ENCODE results near the gene KRTAP9-2.
"Not testable (repeated sequence)": the region's sequence is repeated elsewhere in the genome, so short reads cannot be mapped to it uniquely, and the experiment has no call there.

KRTAP9-2 gene

GRCh38 chr17:41212524-41213169 lies 13.8 kb upstream of the KRTAP9-2 start:
- Mint-ChIP-seq H3K9me3 (peaks cover 0 to 1% of the 10 kb centered on the region in 2 donors), H3K4me3 (no peak overlapping the region), H3K27me3 (peaks cover 27 to 29% of the 10 kb centered on the region in 2 donors), H3K36me3 (no peaks in the 10 kb centered on the region), H3K4me1 (peaks cover 8 to 19% of the 10 kb centered on the region in 2 donors), H3K27ac (no peak overlapping the region)
- ATAC-seq (replicated peaks) (no peak), DNase-seq (no peak)

DNA sequence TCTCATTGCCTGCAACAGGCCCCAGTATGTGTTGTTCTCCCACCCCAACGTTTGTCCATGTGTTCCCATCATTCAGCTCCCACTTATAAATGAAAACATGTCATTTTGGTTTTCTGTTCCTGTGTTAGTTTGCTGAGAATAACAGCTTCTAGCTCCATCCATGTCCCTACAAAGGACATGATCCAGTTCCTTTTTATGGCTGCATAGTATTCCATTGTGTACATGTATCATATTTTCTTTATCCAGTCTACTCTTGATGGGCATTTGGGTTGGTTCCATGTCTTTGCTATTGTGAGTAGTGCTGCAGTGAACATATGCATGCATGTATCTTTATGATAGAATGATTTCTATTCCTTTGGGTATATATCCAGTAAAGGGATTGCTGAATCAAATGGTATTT lies 10.8 kb upstream of the KRTAP9-2 start:
- Mint-ChIP-seq H3K27me3 (peaks cover 8 to 19% of the 10 kb centered on the region in 2 donors), H3K9me3 (peaks cover 6 to 9% of the 10 kb centered on the region in 2 donors), H3K36me3 (peaks cover 1 to 9% of the 10 kb centered on the region in 2 donors), H3K27ac (no peak overlapping the region), H3K4me3 (no peak overlapping the region), H3K4me1 (peaks cover 8 to 19% of the 10 kb centered on the region in 2 donors)
- ATAC-seq (replicated peaks) (no peak), DNase-seq (no peak)

DNA sequence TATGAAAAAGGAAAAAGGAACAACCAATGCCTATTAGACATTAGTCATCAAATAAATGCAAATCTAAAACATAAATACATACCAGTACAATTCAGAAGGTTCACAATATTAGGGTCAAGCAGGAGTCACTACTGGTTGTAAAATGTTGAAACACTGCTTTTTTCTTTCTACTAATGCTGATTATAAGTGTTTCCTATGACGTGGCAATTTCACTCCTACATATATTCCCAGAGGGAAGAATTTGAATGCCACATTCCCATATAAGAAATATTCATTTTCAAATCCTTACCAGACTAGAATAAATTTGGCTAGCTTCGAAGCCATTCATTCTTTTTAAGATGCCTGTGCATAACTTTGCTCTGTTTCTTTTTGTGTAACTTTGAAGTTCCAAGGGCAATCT lies 2.6 kb upstream of the KRTAP9-2 start:
- Mint-ChIP-seq H3K27me3 (peaks cover 7 to 9% of the 10 kb centered on the region in 2 donors), H3K27ac (no peak overlapping the region), H3K9me3 (peaks cover 4 to 9% of the 10 kb centered on the region in 2 donors), H3K36me3 (peaks cover 1 to 9% of the 10 kb centered on the region in 2 donors), H3K4me1 (no peaks in the 10 kb centered on the region), H3K4me3 (no peak overlapping the region)
- DNase-seq = no peak
- ATAC-seq (replicated peaks) = no peak

GRCh38 chr17:41226051-41226450 lies 397 bp upstream of the KRTAP9-2 start:
- DNase-seq (no peak), ATAC-seq (replicated peaks) (no peak)
- H3K27me3 Mint-ChIP-seq = peaks cover 6 to 7% of the 10 kb centered on the region in 2 donors
- H3K4me3 Mint-ChIP-seq = no peak overlapping the region
- H3K27ac Mint-ChIP-seq = no peak overlapping the region
- H3K4me1 Mint-ChIP-seq = peaks cover 4 to 11% of the 10 kb centered on the region in 2 donors
- H3K9me3 Mint-ChIP-seq = no peaks in the 10 kb centered on the region
- H3K36me3 Mint-ChIP-seq = no peaks in the 10 kb centered on the region

DNA sequence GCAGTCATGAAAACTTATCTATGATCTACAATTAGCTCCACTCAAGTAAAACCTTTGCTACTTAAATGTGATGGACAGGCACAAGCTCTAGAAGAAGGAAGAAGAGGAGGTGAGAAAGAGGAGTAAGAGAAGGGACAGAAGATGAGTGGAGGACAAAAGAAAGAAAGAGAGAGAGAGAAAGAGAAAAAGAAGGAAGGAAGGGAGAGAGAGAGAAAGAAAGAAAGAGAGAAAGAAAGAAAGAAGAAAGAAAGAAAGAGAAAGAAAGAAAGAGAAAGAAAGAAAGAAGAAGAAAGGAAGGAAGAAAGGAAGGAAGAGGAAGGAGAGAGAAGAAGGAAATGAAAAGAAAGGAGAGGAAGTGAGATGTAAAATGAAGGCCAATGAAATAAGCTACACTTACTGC lies 3.6 kb downstream of the KRTAP9-2 start:
- no peak for ATAC-seq (replicated peaks)
- Mint-ChIP-seq H3K27ac (no peak overlapping the region), H3K4me1 (peaks cover 11% of the 10 kb centered on the region in 2 donors)

DNA sequence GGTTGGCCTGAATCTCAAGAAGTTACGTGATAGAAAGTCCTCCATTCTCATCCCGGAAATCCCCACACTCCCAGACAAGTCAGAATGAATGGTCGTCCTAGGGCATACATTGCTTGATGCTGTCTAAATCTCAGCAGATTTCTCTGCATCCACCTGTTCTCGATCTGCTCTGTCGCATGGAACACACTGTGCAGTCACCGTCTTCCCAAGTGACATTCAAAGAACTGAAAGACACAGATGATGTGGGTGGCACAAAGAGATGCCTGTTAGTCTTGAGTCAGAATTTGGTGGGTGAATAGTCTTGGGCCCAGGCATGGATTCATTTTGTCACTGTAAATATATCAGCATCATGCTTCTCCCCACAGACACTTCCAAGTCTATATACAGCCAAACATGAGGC lies 5.3 kb downstream of the KRTAP9-2 start:
- DNase-seq (no peak), ATAC-seq (replicated peaks) (no peak)
- H3K27me3 Mint-ChIP-seq = peaks cover 14 to 23% of the 10 kb centered on the region in 2 donors
- H3K9me3 Mint-ChIP-seq = no peaks in the 10 kb centered on the region
- no peaks in the 10 kb centered on the region for H3K36me3 Mint-ChIP-seq
- no peak overlapping the region for H3K27ac Mint-ChIP-seq
- H3K4me3 Mint-ChIP-seq = no peak overlapping the region
- H3K4me1 Mint-ChIP-seq = peaks cover 11 to 17% of the 10 kb centered on the region in 2 donors

More for the DNA sequence above, 3.6 kb downstream of the KRTAP9-2 start:
- Mint-ChIP-seq H3K27me3 (peaks cover 9 to 15% of the 10 kb centered on the region in 2 donors), H3K4me3 (no peak overlapping the region), H3K9me3 (no peaks in the 10 kb centered on the region), H3K36me3 (no peaks in the 10 kb centered on the region)
- no peak for DNase-seq

DNA sequence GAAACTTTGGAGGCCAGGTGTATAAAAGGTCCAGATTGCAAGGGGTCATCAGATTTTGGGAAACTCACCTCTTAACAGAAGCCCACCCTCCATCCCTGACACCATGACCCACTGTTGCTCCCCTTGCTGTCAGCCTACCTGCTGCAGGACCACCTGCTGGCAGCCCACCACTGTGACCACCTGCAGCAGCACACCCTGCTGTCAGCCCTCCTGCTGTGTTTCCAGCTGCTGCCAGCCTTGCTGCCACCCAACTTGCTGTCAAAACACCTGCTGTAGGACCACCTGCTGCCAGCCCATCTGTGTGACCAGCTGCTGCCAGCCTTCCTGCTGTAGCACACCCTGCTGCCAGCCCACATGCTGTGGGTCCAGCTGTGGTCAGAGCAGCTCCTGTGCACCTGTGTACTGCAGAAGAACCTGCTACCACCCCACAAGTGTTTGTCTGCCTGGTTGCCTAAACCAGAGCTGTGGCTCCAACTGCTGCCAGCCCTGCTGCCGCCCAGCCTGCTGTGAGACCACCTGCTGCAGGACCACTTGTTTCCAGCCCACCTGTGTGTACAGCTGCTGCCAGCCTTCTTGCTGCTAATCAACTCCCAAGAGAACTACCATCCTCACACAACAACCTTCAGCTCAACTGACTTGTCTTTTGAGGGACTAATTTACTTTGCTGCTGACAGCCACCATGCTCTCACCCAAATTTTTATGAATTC lies 6.1 kb downstream of the KRTAP9-2 start, which contains the start of gene KRTAP9-3:
Gene KRTAP9-3, plus strand, starts transcription at position 51 of the 707 bp plus-strand sequence. Its CDS starts 53 bp downstream, at position 104.
- DNase-seq; ATAC-seq (replicated peaks); H3K27ac Mint-ChIP-seq; H3K9me3 Mint-ChIP-seq; H3K36me3 Mint-ChIP-seq; H3K4me3 Mint-ChIP-seq: not testable (repeated sequence)
- Mint-ChIP-seq H3K4me1 (peaks cover 11 to 17% of the 10 kb centered on the region in 2 donors), H3K27me3 (peaks cover 14 to 23% of the 10 kb centered on the region in 2 donors)

DNA sequence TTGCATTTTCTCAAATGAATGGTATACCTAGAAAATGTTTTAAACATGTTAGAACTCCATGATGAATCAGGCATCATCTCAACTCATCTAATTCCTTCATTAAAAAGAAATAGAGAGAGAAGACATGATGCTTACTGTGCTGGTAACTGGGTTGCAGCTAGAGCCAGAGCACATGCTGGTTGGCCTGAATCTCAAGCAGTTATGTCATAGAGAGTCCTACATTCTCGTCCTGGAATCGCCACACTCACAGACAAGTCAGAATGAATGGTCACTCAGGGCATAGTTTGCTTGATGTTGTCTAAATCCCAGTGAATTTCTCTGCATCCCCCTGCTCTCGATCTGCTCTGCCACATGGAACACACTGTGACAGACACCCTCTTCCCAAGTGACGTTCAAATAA lies 10.7 kb downstream of the KRTAP9-2 start:
- not testable (repeated sequence) for DNase-seq; H3K36me3 Mint-ChIP-seq; H3K4me1 Mint-ChIP-seq; H3K27ac Mint-ChIP-seq; H3K9me3 Mint-ChIP-seq; H3K4me3 Mint-ChIP-seq; ATAC-seq (replicated peaks)
- H3K27me3 Mint-ChIP-seq = peaks cover 23 to 31% of the 10 kb centered on the region in 2 donors

- DNase-seq; H3K4me1 Mint-ChIP-seq; ATAC-seq (replicated peaks); H3K36me3 Mint-ChIP-seq; H3K9me3 Mint-ChIP-seq; H3K4me3 Mint-ChIP-seq; H3K27ac Mint-ChIP-seq: not testable (repeated sequence)
- peaks cover 23 to 29% of the 10 kb centered on the region in 2 donors for H3K27me3 Mint-ChIP-seq
Measured at GRCh38 chr17:41237949-41238437, 11.5 kb downstream of the KRTAP9-2 start, which contains the start of gene KRTAP9-8. Gene KRTAP9-8, plus strand, starts transcription at chr17:41237999. Its CDS starts 53 bp downstream, at chr17:41238052.

DNA sequence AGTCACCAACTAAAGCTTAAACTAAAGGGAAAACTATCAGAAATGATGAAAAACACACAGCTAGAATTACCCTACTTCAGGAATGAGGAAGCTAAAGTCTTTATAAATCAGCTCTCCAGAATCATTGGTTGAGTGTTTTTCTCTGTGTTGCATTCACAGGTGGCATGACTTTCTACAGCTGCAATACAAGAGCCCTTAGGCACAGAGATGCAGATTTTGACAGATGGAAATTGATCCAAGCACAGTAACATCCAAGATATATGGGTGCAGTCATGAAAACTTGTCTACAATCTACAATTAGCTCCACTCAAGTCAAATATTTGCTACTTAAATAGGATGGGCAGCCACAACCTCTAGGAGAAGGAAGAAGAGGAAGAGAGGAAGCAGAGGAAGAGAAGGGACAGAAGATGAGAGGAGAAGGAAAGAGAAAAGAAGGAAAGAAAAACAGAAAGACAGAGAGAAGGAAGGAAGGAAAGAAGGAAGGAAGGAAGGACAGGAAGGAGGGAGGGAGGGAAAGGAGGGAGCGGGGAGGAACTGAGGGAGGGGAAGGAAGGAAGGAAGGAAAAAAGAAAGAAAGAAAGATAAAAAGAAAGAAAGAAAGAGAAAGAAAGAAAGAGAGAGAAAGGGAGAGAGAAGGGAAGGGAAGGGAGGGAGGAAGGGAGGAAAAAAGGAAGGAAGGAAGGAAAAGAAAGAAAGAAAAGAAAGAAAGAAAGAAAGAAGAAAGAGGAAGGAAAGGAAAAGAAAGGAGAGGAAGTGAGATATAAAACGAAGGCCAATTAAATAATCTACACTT lies 20.7 kb downstream of the KRTAP9-2 start:
- H3K27ac Mint-ChIP-seq; H3K4me3 Mint-ChIP-seq; H3K9me3 Mint-ChIP-seq; H3K36me3 Mint-ChIP-seq; ATAC-seq (replicated peaks); H3K27me3 Mint-ChIP-seq; DNase-seq; H3K4me1 Mint-ChIP-seq: not testable (repeated sequence)

- H3K9me3 Mint-ChIP-seq = not testable (repeated sequence)
- H3K4me1 Mint-ChIP-seq = peaks cover 12 to 14% of the 10 kb centered on the region in 2 donors
Measured at GRCh38 chr17:41249637-41250240, 23.3 kb downstream of the KRTAP9-2 start, which contains the start of gene KRTAP9-4. Gene KRTAP9-4, plus strand, starts transcription at chr17:41249687. Its CDS starts 34 bp downstream, at chr17:41249721.

DNA sequence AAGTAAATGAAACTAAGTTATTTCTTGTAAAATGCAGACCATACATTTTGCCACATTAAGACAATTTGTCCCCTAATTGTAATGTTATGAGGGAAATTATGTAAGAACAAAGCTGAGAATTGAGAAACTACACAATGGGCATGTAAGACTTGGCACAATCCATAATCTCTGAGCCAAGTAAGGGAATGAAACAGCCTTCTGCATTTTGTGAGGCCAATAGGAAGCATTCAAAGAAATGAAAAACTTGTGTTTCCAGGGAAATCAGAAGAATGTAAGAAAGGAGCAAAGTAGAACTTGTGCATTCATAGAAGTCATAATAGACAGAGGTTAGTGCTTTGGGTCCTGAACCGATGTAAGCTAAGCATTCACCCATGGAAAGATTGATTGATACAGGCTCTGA lies 24.8 kb downstream of the KRTAP9-2 start:
- DNase-seq = no peak
- no peaks in the 10 kb centered on the region for H3K9me3 Mint-ChIP-seq
- H3K4me3 Mint-ChIP-seq = no peak overlapping the region
- H3K4me1 Mint-ChIP-seq = peaks cover 12 to 14% of the 10 kb centered on the region in 2 donors
- no peak overlapping the region for H3K27ac Mint-ChIP-seq
- no peaks in the 10 kb centered on the region for H3K36me3 Mint-ChIP-seq
- ATAC-seq (replicated peaks) = no peak
- peaks cover 11 to 19% of the 10 kb centered on the region in 2 donors for H3K27me3 Mint-ChIP-seq

More at GRCh38 chr17:41249637-41250240, 23.3 kb downstream of the KRTAP9-2 start, which contains the start of gene KRTAP9-4:
- DNase-seq; ATAC-seq (replicated peaks); H3K36me3 Mint-ChIP-seq; H3K4me3 Mint-ChIP-seq; H3K27ac Mint-ChIP-seq: not testable (repeated sequence)
- H3K27me3 Mint-ChIP-seq = peaks cover 5 to 11% of the 10 kb centered on the region in 2 donors

GRCh38 chr17:41254861-41255260 lies 28.4 kb downstream of the KRTAP9-2 start:
- H3K27me3 Mint-ChIP-seq = peaks cover 29 to 32% of the 10 kb centered on the region in 2 donors
- ATAC-seq (replicated peaks) = no peak
- no peak overlapping the region for H3K27ac Mint-ChIP-seq
- no peak for DNase-seq
- H3K9me3 Mint-ChIP-seq = no peaks in the 10 kb centered on the region
- H3K4me3 Mint-ChIP-seq = no peak overlapping the region
- H3K4me1 Mint-ChIP-seq = peaks cover 6 to 12% of the 10 kb centered on the region in 2 donors
- no peaks in the 10 kb centered on the region for H3K36me3 Mint-ChIP-seq

Data from stimulated activated naive B cell treated with anti-CD40 and anti-IgM and Interleukin-4, amounts not matched to agents 10 μg/mL and 1 μg/mL and 100 μg/mL, for 72 hours (primary cell).